AG04450 (cell line): Measurements from ENCODE around the gene GFM2. TPM values are rescaled to one million over a fixed set of nuclear protein-coding genes. Genes with fewer than 3 reads are reported as not detected.

ENCODE experiments used
- CTCF ChIA-PET: fragments of 300-600, 350-600 bp; formaldehyde crosslinking; extraction: SDS; loops from one replicate; lab custom pipeline; 2022; ENCODE audit warnings: antibody characterized with exemption, inconsistent platforms; lab: Charles Lee
- POLR2A ChIA-PET: fragments of 350-600 bp; formaldehyde crosslinking; extraction: SDS; loops from one replicate; lab custom pipeline; 2021; ENCODE audit warnings: antibody characterized with exemption, inconsistent platforms; lab: Yijun Ruan, JAX
- DNase-seq: peaks from one replicate; pipeline ENCODE4 v3.0.0-alpha.2; 2011; ENCODE audit warnings: low read depth, low spot score
- H3K27ac ChIP-seq: one replicate; pipeline ENCODE4 v1.5.1; 2012; ENCODE audit warnings: low read depth, low read length, control low read depth
- H3K27me3 ChIP-seq: one replicate; pipeline ENCODE4 v1.6.0; 2012; ENCODE audit warnings: low read length; ENCODE audit not compliant: control insufficient read depth, insufficient read depth
- H3K4me3 ChIP-seq: 2 replicates; pipeline ENCODE4 v1.5.1; 2011; ENCODE audit warnings: mild to moderate bottlenecking, low read depth, low read length, control low read depth
- H3K9me3 ChIP-seq: 2 replicates; pipeline ENCODE4 v1.5.1; 2012; ENCODE audit warnings: low read length; ENCODE audit not compliant: control insufficient read depth, insufficient read depth
- polyA plus RNA-seq: library from polyadenylated mRNA; depleted of rRNA; stranded (reverse); fragments of >200 nt; gene quantifications from 2 replicates; pipeline ENCODE4 v1.2.3, GENCODE V29; 2011; rRNA removed
- small RNA-seq: library from RNA; depleted of rRNA; stranded (forward); fragments of <200 nt; gene quantifications from one replicate; pipeline ENCODE3, GENCODE V24; 2012; ENCODE audit warnings: low read depth; ENCODE audit not compliant: insufficient read length
- TF ChIP-seq, protein P1 (sequence below): IDR thresholded peaks from 2 replicates; pipeline ENCODE4 v1.5.1; 2011; ENCODE audit warnings: low read depth, low read length, control low read depth, inconsistent platforms

Gene GFM2
- polyA plus RNA-seq, 1 experiment: 52.5 TPM

DNA sequence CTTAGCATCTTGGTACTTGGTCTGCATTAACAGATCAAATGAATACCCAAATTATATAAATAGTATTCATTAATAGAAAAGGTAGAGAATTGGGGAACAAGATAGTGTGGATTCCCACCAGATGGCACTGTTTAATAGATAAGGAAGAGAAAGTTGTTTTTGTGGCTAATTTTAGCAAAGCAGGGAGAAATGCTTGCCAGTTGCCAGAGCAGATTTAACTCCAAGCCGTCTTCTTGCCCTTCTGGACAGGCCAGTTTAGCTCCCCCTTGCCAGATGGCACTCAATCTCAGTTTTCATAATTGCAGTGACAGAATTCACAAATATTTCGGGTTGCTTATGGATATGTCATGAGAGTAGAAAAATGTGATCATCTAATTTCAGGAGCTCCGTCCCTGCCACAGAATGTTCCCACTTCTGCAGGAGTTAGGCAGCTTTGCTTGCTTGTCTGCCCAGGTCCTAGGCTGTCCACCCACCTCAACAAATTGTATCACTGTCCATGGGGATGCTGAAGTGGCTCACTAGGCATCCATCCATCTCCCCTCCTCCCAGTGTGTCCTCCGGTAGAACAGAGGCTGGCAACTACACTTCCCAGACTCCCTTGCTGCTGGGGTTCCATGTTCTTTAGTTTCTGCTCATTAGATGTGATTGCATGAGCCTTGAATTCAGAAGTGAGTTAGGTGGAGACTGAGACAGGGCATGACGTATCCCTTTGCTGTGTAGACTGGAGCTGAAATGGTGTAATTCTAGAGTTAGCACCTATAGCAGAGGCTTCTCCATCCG is 93.7 kb downstream of the GFM2 start:
- H3K27ac ChIP-seq: no peak overlapping the region
- H3K27me3 ChIP-seq: no peaks in the 10 kb centered on the region
- POLR2A ChIA-PET: interaction anchor here (0.5 kb wide), 1 partner anchor 22 kb away, joined by 4 read pairs; no protein-coding TSS in a partner anchor
- no peak for DNase-seq
- no peak overlapping the region for H3K4me3 ChIP-seq
- peaks cover 5% of the 10 kb centered on the region for H3K9me3 ChIP-seq
- TF ChIP-seq, protein P1, sequence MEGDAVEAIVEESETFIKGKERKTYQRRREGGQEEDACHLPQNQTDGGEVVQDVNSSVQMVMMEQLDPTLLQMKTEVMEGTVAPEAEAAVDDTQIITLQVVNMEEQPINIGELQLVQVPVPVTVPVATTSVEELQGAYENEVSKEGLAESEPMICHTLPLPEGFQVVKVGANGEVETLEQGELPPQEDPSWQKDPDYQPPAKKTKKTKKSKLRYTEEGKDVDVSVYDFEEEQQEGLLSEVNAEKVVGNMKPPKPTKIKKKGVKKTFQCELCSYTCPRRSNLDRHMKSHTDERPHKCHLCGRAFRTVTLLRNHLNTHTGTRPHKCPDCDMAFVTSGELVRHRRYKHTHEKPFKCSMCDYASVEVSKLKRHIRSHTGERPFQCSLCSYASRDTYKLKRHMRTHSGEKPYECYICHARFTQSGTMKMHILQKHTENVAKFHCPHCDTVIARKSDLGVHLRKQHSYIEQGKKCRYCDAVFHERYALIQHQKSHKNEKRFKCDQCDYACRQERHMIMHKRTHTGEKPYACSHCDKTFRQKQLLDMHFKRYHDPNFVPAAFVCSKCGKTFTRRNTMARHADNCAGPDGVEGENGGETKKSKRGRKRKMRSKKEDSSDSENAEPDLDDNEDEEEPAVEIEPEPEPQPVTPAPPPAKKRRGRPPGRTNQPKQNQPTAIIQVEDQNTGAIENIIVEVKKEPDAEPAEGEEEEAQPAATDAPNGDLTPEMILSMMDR: peak; percentile 58
- CTCF ChIA-PET: interaction anchor here (0.7 to 4.1 kb wide), 17 partner anchors 8 to 786 kb away, joined by 3 to 26 read pairs (median 4); no protein-coding TSS in a partner anchor

DNA sequence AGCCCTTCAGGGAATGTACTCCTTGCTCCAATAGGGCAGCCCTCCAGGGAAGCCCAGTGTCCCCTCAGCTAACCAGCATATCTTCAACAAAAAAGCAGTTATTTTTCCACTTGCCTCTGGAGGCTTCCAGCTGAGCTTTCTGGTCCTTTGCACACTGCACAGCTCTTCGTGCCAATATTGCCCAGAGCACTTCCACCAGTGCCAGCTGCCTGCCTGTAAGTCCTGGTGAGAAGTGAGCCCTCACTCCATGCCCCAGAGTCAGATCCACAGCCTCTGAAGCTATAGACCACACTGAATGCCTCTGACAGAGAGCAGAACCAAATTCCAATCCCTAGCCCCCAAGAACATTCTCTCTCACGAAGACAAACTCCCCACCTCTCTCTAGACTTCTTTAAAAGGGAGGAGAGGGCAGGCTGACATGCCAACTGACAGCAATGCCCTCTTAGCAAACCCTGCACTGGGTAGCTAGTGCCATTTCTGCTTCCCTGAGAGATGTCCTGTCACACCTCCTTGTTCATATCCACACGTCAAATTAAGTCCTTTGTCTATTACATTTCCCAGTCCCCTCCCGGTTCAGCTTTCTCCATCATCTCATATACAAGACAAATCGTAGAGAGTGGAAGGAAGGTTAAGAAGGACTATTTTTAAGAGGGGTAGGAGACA is 94.6 kb downstream of the GFM2 start:
- no peak for DNase-seq
- ChIA-PET POLR2A (no interaction called here), CTCF (interaction anchor here (1.0 to 4.1 kb wide), 11 partner anchors 9 to 785 kb away, joined by 3 to 26 read pairs (median 5); no protein-coding TSS in a partner anchor)
- Histone ChIP-seq H3K9me3 (peaks cover 5% of the 10 kb centered on the region), H3K4me3 (no peak overlapping the region), H3K27me3 (no peaks in the 10 kb centered on the region), H3K27ac (no peak overlapping the region)
- TF ChIP-seq, protein P1: no peak

Small RNAs within 50 kb of the gene (small RNA-seq; reads per million reads assigned to genes)
- gene RNU6-658P: not detected

Other genes starting within 250 kb of the GFM2 start
- 19.3 and 23.1 TPM in 2 replicates for gene ENC1, start 126.4 kb downstream of the GFM2 start, polyA plus RNA-seq
- gene HEXB, start 81.9 kb downstream of the GFM2 start, polyA plus RNA-seq: 193 and 246 TPM in 2 replicates
- gene NSA2, start 132 bp upstream of the GFM2 start, polyA plus RNA-seq: 90.1 and 138 TPM in 2 replicates
- gene FAM169A, start 99.3 kb upstream of the GFM2 start, polyA plus RNA-seq: 0.05 TPM in 1 of 2 replicates, not detected in the other